ENCODE measurements around the gene TRIM63. TPM values are rescaled to one million over a fixed set of nuclear protein-coding genes. Genes with fewer than 3 reads are reported as not detected.
A peak's percentile ranks its signal among the peaks of the same experiment; 100 is the strongest.

The TRIM63 gene
- total and polyA plus RNA-seq, 9 of the 15 experiments (the other 6 are each of a cell fraction or from before 2014, with no cell fraction given), result 0.08 to 0.57 (median 0.36) TPM

DNA sequence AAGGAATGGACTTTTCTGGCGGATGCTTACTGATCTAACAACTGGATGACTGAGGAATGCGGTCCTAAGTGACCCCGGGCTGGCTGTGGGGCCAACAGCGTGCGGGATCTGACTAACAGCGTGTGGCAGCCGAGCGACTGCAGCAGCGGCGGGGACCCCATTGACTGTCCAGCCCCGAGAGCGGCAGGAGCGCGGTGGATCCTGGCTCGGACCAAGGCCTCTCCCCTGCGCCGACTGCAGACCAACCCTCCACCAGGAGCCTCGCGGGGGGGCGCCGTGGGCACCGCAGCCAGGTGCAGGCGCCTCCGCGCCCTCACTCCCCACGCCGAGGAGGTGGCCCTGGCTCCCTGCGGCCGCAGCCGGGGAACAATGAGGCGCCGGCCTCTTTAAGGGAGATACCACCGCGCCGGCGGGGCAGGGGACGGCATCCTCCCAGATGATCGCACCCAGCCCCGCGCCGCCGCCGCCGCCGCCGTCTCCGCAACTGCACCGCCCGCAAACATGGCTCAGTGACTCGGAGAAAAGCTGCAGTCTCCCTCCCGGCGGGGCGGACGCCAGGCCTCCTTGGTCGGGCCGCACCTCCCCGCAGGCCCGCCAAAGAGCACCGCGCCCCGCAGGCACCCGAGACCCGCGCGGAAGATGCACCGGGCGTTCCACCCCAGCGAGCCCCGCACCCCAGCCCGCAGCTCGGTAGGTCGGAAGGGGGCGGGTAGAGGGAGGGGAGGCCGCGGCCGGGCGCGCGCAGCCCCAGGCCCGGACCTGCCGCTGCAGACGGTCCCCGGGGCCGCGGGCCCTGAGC, 43.5 kb upstream of the TRIM63 start (continued):
- TF ChIP-seq CTCF (IDR thresholded peaks at IDR 0.05 in 2 of 3, conservative IDR thresholded peaks at IDR 0.05 in 1 of 3; ENCODE audit: insufficient read depth in 2 of 3, low read depth in 1 of 3, low read length in 3 of 3) (peak in 1 of 3 experiments; percentile 11; a peak in 3 of 6 replicates), PHF21A (IDR thresholded peaks at IDR 0.05; ENCODE audit: borderline replicate concordance, low read depth) (no peak), ZSCAN32 (CRISPR knock-in tag; IDR thresholded peaks at IDR 0.05) (no peak), NFRKB (IDR thresholded peaks at IDR 0.05; ENCODE audit: low read depth) (peak; percentile 12; the same call in 1 of the 2 replicates), HMGN3 (IDR thresholded peaks at IDR 0.05; ENCODE audit: borderline replicate concordance, extremely low read depth, insufficient read length, low read depth, low read length) (peak; percentile 56), MAZ (CRISPR knock-in tag; conservative IDR thresholded peaks at IDR 0.05 in 1 of 2, IDR thresholded peaks at IDR 0.05 in 1 of 2) (peak; percentile 58 to 63; a peak in 3 of 4 replicates), CTBP1 (IDR thresholded peaks at IDR 0.05; ENCODE audit: borderline replicate concordance) (peak; percentile 83), ZNF165 (CRISPR knock-in tag; IDR thresholded peaks at IDR 0.05; ENCODE audit: borderline replicate concordance) (no peak), RFX7 (CRISPR knock-in tag; IDR thresholded peaks at IDR 0.05) (0 out of 2 replicates have a peak, but pooled peaks have one; percentile 47), RAD51 (IDR thresholded peaks at IDR 0.05; ENCODE audit: borderline replicate concordance, low read depth) (no peak), CCAR2 (IDR thresholded peaks at IDR 0.05; ENCODE audit: low read depth, low read length) (no peak), GTF3C2 (IDR thresholded peaks at IDR 0.05; ENCODE audit: borderline replicate concordance, extremely low read depth, insufficient read length) (no peak), FOXJ3 (CRISPR knock-in tag; IDR thresholded peaks at IDR 0.05) (no peak), FOXM1 (IDR thresholded peaks at IDR 0.05; ENCODE audit: low read depth) (no peak), FOXM1 (CRISPR knock-in tag; IDR thresholded peaks at IDR 0.05; ENCODE audit: low read depth) (0 out of 2 replicates have a peak, but pooled peaks have one; percentile 17), STAG1 (CRISPR knock-in tag; IDR thresholded peaks at IDR 0.05; ENCODE audit: borderline replicate concordance) (peak; percentile 25; the same call in 1 of the 2 replicates), PHB (CRISPR knock-in tag; IDR thresholded peaks at IDR 0.05) (peak; percentile 81; the same call in 1 of the 2 replicates), MTA3 (IDR thresholded peaks at IDR 0.05; ENCODE audit: borderline replicate concordance) (0 out of 2 replicates have a peak, but pooled peaks have one; percentile 90)
- TF ChIP-seq, protein P1, sequence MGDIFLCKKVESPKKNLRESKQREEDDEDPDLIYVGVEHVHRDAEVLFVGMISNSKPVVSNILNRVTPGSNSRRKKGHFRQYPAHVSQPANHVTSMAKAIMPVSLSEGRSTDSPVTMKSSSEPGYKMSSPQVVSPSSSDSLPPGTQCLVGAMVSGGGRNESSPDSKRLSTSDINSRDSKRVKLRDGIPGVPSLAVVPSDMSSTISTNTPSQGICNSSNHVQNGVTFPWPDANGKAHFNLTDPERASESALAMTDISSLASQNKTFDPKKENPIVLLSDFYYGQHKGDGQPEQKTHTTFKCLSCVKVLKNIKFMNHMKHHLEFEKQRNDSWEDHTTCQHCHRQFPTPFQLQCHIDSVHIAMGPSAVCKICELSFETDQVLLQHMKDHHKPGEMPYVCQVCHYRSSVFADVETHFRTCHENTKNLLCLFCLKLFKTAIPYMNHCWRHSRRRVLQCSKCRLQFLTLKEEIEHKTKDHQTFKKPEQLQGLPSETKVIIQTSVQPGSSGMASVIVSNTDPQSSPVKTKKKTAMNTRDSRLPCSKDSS (IDR thresholded peaks at IDR 0.05; ENCODE audit: low read depth, partially characterized antibody), result no peak
- TF ChIP-seq, protein P2, sequence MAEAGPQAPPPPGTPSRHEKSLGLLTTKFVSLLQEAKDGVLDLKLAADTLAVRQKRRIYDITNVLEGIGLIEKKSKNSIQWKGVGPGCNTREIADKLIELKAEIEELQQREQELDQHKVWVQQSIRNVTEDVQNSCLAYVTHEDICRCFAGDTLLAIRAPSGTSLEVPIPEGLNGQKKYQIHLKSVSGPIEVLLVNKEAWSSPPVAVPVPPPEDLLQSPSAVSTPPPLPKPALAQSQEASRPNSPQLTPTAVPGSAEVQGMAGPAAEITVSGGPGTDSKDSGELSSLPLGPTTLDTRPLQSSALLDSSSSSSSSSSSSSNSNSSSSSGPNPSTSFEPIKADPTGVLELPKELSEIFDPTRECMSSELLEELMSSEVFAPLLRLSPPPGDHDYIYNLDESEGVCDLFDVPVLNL (CRISPR knock-in tag; IDR thresholded peaks at IDR 0.05; ENCODE audit: low read depth), result no peak
